Body of pancreas (tissue), 4 donors: ENCODE data around the gene AKT1. TPM values are rescaled to one million over a fixed set of nuclear protein-coding genes. Genes with fewer than 3 reads are reported as not detected.

ENCODE experiments used
- ATAC-seq: fragments of 150-250 bp; one replicate; pipeline ENCODE4 v1.9.1; 2016
- DNase-seq, 4 donors: peaks; one replicate each; pipeline ENCODE4 v3.0.0-alpha.2; 2019
- H3K27ac ChIP-seq, 4 donors: fragments of 200-600 bp; sonication (generic); 1 replicate in 3 of 4; 2 replicates in 1 of 4; pipeline versions ENCODE4 v1.5.1 to v1.6.1; 2016 to 2019; ENCODE audit warnings: mild to moderate bottlenecking in 1 of 4, mixed read lengths in 1 of 4, moderate library complexity in 1 of 4
- H3K27me3 ChIP-seq, 2 donors: fragments of 200-600 bp; sonication (generic); one replicate each; pipeline ENCODE4 v1.6.0; 2016; ENCODE audit warnings: mild to moderate bottlenecking in 1 of 2
- H3K36me3 ChIP-seq, 2 donors: fragments of 200-600 bp; sonication (generic); replicated peaks in 1 of 2; 2 replicates each; pipeline ENCODE4 v1.5.1; 2016; ENCODE audit warnings: low read depth in 2 of 2; ENCODE audit not compliant: insufficient read depth in 1 of 2
- H3K4me1 ChIP-seq: fragments of 200-600 bp; sonication (generic); one replicate; pipeline ENCODE4 v1.6.0; 2016
- H3K4me3 ChIP-seq, 2 donors: fragments of 200-600 bp; sonication (generic); 1 replicate in 1 of 2; 2 replicates in 1 of 2; pipeline ENCODE4 v1.5.1; 2016 to 2019
- H3K9me3 ChIP-seq, 3 donors: fragments of 200-600 bp; sonication (generic); 1 replicate in 2 of 3; 2 replicates in 1 of 3; pipeline ENCODE4 v1.5.1; 2016
- POLR2A ChIP-seq, 3 donors: fragments of 450-650 bp; IDR thresholded peaks; one replicate each; pipeline ENCODE4 v1.6.1; 2016; ENCODE audit warnings: antibody characterized with exemption in 3 of 3, mild to moderate bottlenecking in 2 of 3
- WGBS, 2 donors: methylation state at CpG; one replicate each; pipeline ENCODE4 v1.1.5; 2017; 5-methylcytosine and 5-hydroxymethylcytosine counted together
- intact Hi-C: fragments of 100-400 bp; cut with DNase I; formaldehyde crosslinking; loops from one replicate; pipeline ENCODE4 v1.15.1; 2023
- total RNA-seq, 2 donors: library from RNA; depleted of rRNA; stranded (reverse); fragments of >200 nt; gene quantifications; one replicate each; pipeline ENCODE4 v1.1.0, GENCODE V29; 2016
- TF ChIP-seq, protein P1 (sequence below), 7 experiments: fragments of 450-650 bp in 4 of 7; fragments of 200-600 bp in 3 of 7; sonication (generic) in 3 of 7; IDR thresholded peaks; one replicate each; pipeline ENCODE4 v1.5.1; 2016 to 2019; ENCODE audit warnings: antibody characterized with exemption in 7 of 7

Gene AKT1
- total RNA-seq, 2 donors from 2014 or later = 74.2 to 151 TPM

DNA sequence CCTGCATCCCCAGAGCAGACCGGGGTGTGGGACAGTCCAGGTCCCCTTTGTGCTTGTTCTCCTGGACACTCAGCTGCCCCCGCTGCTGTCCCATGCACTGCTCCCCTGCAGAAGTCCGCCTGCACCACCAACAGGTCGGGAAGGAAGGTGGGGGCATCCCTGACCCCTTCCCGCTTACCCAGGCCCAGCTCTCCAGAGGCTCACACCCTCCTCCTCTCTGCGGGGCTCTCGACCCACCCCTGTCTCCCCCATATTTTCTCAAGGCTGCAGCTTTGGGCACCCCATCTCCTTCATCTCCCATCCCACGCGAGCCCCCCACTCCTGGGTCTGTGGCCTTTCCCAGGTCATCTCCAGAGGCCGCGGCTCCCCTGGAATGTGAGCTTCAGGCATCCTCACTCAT, 14.8 kb upstream of the AKT1 start:
- Histone ChIP-seq H3K4me3 (no peak overlapping the region), H3K36me3 (no peaks in the 10 kb centered on the region), H3K4me1 (peaks cover 19% of the 10 kb centered on the region), H3K9me3 (no peaks in the 10 kb centered on the region), H3K27me3 (no peaks in the 10 kb centered on the region), H3K27ac (no peak overlapping the region)
- TF ChIP-seq POLR2A (IDR thresholded peaks at IDR 0.05) = no peak
- TF ChIP-seq, protein P1, sequence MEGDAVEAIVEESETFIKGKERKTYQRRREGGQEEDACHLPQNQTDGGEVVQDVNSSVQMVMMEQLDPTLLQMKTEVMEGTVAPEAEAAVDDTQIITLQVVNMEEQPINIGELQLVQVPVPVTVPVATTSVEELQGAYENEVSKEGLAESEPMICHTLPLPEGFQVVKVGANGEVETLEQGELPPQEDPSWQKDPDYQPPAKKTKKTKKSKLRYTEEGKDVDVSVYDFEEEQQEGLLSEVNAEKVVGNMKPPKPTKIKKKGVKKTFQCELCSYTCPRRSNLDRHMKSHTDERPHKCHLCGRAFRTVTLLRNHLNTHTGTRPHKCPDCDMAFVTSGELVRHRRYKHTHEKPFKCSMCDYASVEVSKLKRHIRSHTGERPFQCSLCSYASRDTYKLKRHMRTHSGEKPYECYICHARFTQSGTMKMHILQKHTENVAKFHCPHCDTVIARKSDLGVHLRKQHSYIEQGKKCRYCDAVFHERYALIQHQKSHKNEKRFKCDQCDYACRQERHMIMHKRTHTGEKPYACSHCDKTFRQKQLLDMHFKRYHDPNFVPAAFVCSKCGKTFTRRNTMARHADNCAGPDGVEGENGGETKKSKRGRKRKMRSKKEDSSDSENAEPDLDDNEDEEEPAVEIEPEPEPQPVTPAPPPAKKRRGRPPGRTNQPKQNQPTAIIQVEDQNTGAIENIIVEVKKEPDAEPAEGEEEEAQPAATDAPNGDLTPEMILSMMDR (IDR thresholded peaks at IDR 0.05) = no peak
- no peak for DNase-seq
- 86 to 89% methylated on average over 10 to 11 of the region's 11 CpGs for WGBS, 2 donors
- no peak for ATAC-seq
- intact Hi-C loops = no loop called here

DNA sequence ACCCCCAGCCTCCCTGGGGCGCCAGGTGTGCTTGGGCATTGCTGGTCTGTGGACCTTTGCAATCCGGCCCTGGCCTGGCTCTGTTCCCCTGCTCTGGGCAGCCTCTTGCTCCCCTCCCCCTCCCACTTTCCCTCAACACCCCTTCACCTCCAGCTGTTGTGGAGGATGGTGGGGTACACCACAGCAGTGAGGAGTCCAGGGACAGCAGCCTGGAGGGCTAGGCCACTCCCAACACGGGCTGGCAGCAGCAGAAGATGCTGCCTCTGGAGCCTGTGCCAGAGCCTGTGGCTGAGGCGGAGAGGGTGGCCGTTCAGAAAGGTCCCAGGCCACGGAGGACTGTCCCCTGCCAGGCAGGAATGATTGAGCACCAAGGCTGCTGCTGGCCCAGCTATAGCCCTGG, 12.9 kb upstream of the AKT1 start:
- Histone ChIP-seq H3K9me3 (no peaks in the 10 kb centered on the region), H3K4me3 (no peak overlapping the region), H3K36me3 (no peaks in the 10 kb centered on the region), H3K27me3 (no peaks in the 10 kb centered on the region), H3K27ac (no peak overlapping the region), H3K4me1 (peaks cover 24% of the 10 kb centered on the region)
- DNase-seq (no peak), ATAC-seq (no peak)
- intact Hi-C loops = no loop called here
- TF ChIP-seq, protein P1 (IDR thresholded peaks at IDR 0.05) = no peak
- TF ChIP-seq POLR2A (IDR thresholded peaks at IDR 0.05) = no peak
- 76 to 82% methylated on average over 4 to 6 of the region's 6 CpGs for WGBS, 2 donors

GRCh38 chr14:104806625-104807465, 11.3 kb upstream of the AKT1 start:
- 80 to 83% methylated on average over 10 of the region's 10 CpGs for WGBS, 2 donors
- TF ChIP-seq, protein P1 (IDR thresholded peaks at IDR 0.05) = no peak
- TF ChIP-seq POLR2A (IDR thresholded peaks at IDR 0.05) = no peak
- intact Hi-C loops = no loop called here

GRCh38 chr14:104805941-104806624, 10.5 kb upstream of the AKT1 start:
- intact Hi-C loops = no loop called here
- peaks cover 48% of the 10 kb centered on the region for H3K4me1 ChIP-seq
- peak overlapping the region in 2 of 4 donors; percentile 53 to 60 for H3K27ac ChIP-seq
- no peak for DNase-seq
- no peaks in the 10 kb centered on the region for H3K9me3 ChIP-seq
- H3K4me3 ChIP-seq = no peak overlapping the region
- no peaks in the 10 kb centered on the region for H3K36me3 ChIP-seq
- TF ChIP-seq, protein P1 (IDR thresholded peaks at IDR 0.05) = no peak
- TF ChIP-seq POLR2A (IDR thresholded peaks at IDR 0.05) = no peak
- 62 to 73% methylated on average over 11 to 14 of the region's 14 CpGs for WGBS, 2 donors
- no peak for ATAC-seq
- H3K27me3 ChIP-seq = no peaks in the 10 kb centered on the region

More at GRCh38 chr14:104806625-104807465, 11.3 kb upstream of the AKT1 start:
- no peaks in the 10 kb centered on the region for H3K36me3 ChIP-seq
- H3K9me3 ChIP-seq = no peaks in the 10 kb centered on the region
- H3K27me3 ChIP-seq = no peaks in the 10 kb centered on the region
- no peak overlapping the region for H3K4me3 ChIP-seq
- H3K4me1 ChIP-seq = peaks cover 40% of the 10 kb centered on the region
- ATAC-seq (no peak), DNase-seq (no peak)
- H3K27ac ChIP-seq = no peak overlapping the region
